PC-3 (cell line): Measurements from ENCODE around the gene DLL3. TPM values are rescaled to one million over a fixed set of nuclear protein-coding genes. Genes with fewer than 3 reads are reported as not detected.

Experiments used
- ATAC-seq: fragments of 200-7000 bp; cut with Tn5 transposase; 2 replicates; pipeline ENCODE4 v1.9.1; 2020; ENCODE audit warnings: mild to moderate bottlenecking, moderate library complexity
- BruUV-seq: library from RNA; stranded (reverse); fragments of 400-500 nt; replicated peaks from 2 replicates; lab custom pipeline; 2021; lab: Mats Ljungman, UMichigan
- CTCF ChIA-PET: fragments of 300-600 bp; sonication (Branson Sonifier 250); formaldehyde crosslinking; loops from one replicate; lab custom pipeline; 2022; ENCODE audit warnings: antibody characterized with exemption; lab: Charles Lee
- POLR2A ChIA-PET: fragments of 300-600 bp; sonication (Branson Sonifier 250); formaldehyde crosslinking; loops from one replicate; lab custom pipeline; 2022; ENCODE audit warnings: antibody characterized with exemption; ENCODE audit not compliant: unreplicated experiment; lab: Charles Lee
- DNase-seq: peaks from one replicate; pipeline ENCODE4 v3.0.0-alpha.2; 2015
- H2AFZ ChIP-seq: fragments of 300-600 bp; sonication (generic); 2 replicates; pipeline ENCODE4 v1.6.0; 2016; ENCODE audit warnings: antibody characterized with exemption, low read length
- H3F3A ChIP-seq: fragments of 300-600 bp; sonication (generic); one replicate; pipeline ENCODE4 v1.6.0; 2017; ENCODE audit warnings: antibody characterized with exemption, low read length, control low read depth, mild to moderate bottlenecking; ENCODE audit not compliant: unreplicated experiment
- H3K27ac ChIP-seq: fragments of 300-600 bp; sonication (generic); 2 replicates; pipeline ENCODE4 v1.5.1; 2016; ENCODE audit warnings: mild to moderate bottlenecking, low read length
- H3K27me3 ChIP-seq: fragments of 300-600 bp; sonication (generic); 2 replicates; pipeline ENCODE4 v1.6.1; 2016; ENCODE audit warnings: low read length, mixed read lengths
- H3K36me3 ChIP-seq: fragments of 300-600 bp; sonication (generic); 2 replicates; pipeline ENCODE4 v1.6.1; 2016; ENCODE audit warnings: low read depth, mixed run types, low read length, mixed read lengths
- H3K4me1 ChIP-seq: fragments of 300-600 bp; sonication (generic); 2 replicates; pipeline ENCODE4 v1.5.1; 2016; ENCODE audit warnings: low read length; ENCODE audit not compliant: insufficient read depth
- H3K4me2 ChIP-seq: fragments of 300-600 bp; sonication (generic); 2 replicates; pipeline ENCODE4 v1.6.0; 2016; ENCODE audit warnings: low read length
- H3K4me3 ChIP-seq: fragments of 300-600 bp; sonication (generic); 2 replicates; pipeline ENCODE4 v1.5.1; 2016; ENCODE audit warnings: mild to moderate bottlenecking, low read length, mixed read lengths
- H3K79me2 ChIP-seq: fragments of 300-600 bp; sonication (generic); 2 replicates; pipeline ENCODE4 v1.6.1; 2017; ENCODE audit warnings: low read length, mixed read lengths
- H3K9ac ChIP-seq: fragments of 300-600 bp; sonication (generic); 2 replicates; pipeline ENCODE4 v1.6.0; 2016; ENCODE audit warnings: mild to moderate bottlenecking, low read length
- H3K9me2 ChIP-seq: fragments of 300-600 bp; sonication (generic); replicated peaks from 2 replicates; pipeline ENCODE4 v1.6.1; 2016; ENCODE audit warnings: mixed run types, low read length, mixed read lengths
- H3K9me3 ChIP-seq: fragments of 300-600 bp; sonication (generic); 2 replicates; pipeline ENCODE4 v1.6.1; 2016; ENCODE audit warnings: low read length, mixed read lengths
- H4K20me1 ChIP-seq: fragments of 300-600 bp; sonication (generic); 2 replicates; pipeline ENCODE4 v1.6.1; 2016; ENCODE audit warnings: low read length, mixed read lengths
- CTCF ChIP-seq: fragments of 300-600 bp; sonication (generic); conservative IDR thresholded peaks from 2 replicates; pipeline ENCODE4 v1.5.1; 2017; ENCODE audit warnings: antibody characterized with exemption, low read depth, mild to moderate bottlenecking, low read length
- EZH2 ChIP-seq: fragments of 300-600 bp; sonication (generic); IDR thresholded peaks from one replicate; pipeline ENCODE4 v1.6.1; 2017; ENCODE audit warnings: antibody characterized with exemption, mild to moderate bottlenecking, low read length; ENCODE audit not compliant: unreplicated experiment
- EZH2phosphoT487 ChIP-seq: fragments of 300-600 bp; sonication (generic); IDR thresholded peaks from 2 replicates; pipeline ENCODE4 v1.6.1; 2018; ENCODE audit warnings: mild to moderate bottlenecking, antibody characterized with exemption, low read length, borderline replicate concordance
- intact Hi-C: fragments of 100-400 bp; cut with micrococcal nuclease; formaldehyde crosslinking; loops from 2 replicates; pipeline ENCODE4 v1.9.0; 2023
- total RNA-seq: library from RNA; depleted of rRNA; stranded (reverse); fragments of >200 nt; gene quantifications from 2 replicates; pipeline ENCODE4 v1.2.3, GENCODE V29; 2014

DLL3 gene
- total RNA-seq, 1 experiment from 2014 or later = 7.2 TPM

DNA sequence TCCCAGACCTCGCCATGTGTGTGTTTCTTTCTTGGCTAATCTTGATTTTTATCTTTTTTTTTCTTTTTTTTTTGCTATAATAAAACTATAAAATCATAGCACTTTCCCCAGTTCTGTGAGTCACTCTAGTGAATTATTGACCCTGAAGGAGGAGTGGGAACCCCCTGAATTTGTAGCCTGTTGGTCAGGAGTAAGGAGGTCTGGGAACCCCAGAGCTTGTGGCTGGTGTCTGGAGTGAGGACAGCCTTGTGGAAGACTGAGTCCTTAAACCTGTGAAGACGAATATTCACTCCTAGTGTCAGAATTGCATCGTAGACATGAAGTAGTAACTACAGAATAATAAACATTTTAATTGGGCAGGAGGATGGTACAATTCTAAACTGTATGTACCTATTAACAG, 26.5 kb downstream of the DLL3 start:
- no peaks in the 10 kb centered on the region for H3K9me3 ChIP-seq
- no peak overlapping the region for H3K4me2 ChIP-seq
- no peaks in the 10 kb centered on the region for H3K27me3 ChIP-seq
- no peaks in the 10 kb centered on the region for H3K79me2 ChIP-seq
- no TSS peak for BruUV-seq
- intact Hi-C loops = no loop called here
- H2AFZ ChIP-seq = no peak overlapping the region
- no peaks in the 10 kb centered on the region for H4K20me1 ChIP-seq
- H3K9ac ChIP-seq = no peak overlapping the region
- ATAC-seq (no peak), DNase-seq (no peak)
- H3K9me2 ChIP-seq = no peaks in the 10 kb centered on the region
- ChIA-PET CTCF (no interaction called here), POLR2A (no interaction called here)
- H3K36me3 ChIP-seq = no peaks in the 10 kb centered on the region
- H3F3A ChIP-seq = no peaks in the 10 kb centered on the region
- no peak for TF ChIP-seq CTCF
- TF ChIP-seq EZH2 = no peak
- TF ChIP-seq EZH2phosphoT487 = no peak
- H3K4me1 ChIP-seq = no peaks in the 10 kb centered on the region
- H3K4me3 ChIP-seq = no peak overlapping the region
- no peak overlapping the region for H3K27ac ChIP-seq

DNA sequence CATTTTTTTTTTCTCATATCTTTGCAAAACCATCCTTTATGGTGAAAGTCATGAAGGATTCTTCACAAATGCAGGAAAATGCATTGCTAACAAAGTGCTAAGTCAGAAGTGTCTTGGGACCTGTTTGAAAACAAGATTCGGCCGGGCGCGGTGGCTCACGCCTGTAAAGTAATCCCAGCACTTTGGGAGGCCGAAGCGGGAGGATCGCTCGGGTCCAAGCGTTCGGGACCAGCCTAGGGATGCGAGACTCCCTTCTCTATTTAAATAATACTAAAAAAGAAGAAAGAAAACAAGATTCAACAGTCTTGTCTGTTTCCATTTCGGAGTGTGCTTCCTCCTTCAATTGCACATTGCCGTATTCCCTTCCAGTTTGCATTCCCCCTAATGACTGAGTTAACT, 33.1 kb downstream of the DLL3 start:
- H3K27me3 ChIP-seq = no peaks in the 10 kb centered on the region
- peak overlapping the region; percentile 89 for H3K4me3 ChIP-seq
- intact Hi-C loops = loop anchor here (1.0 to 10.0 kb wide), 3 partner anchors 35 to 92 kb away; partner anchors contain the start of gene DLL3
- CTCF ChIA-PET = interaction anchor here (0.6 to 1.4 kb wide), 2 partner anchors 87 to 91 kb away, joined by 4 to 7 read pairs; partner anchors contain the start of gene SUPT5H
- no peak for DNase-seq
- H3K9ac ChIP-seq = peak overlapping the region; percentile 74
- peaks cover 15% of the 10 kb centered on the region for H3K79me2 ChIP-seq
- POLR2A ChIA-PET = interaction anchor here (0.7 kb wide), 1 partner anchor 261 kb away, joined by 7 read pairs; no protein-coding TSS in a partner anchor
- TF ChIP-seq EZH2 (no peak), CTCF (no peak), EZH2phosphoT487 (no peak)
- no peaks in the 10 kb centered on the region for H3K36me3 ChIP-seq
- peak overlapping the region; percentile 91 for H2AFZ ChIP-seq
- H4K20me1 ChIP-seq = no peaks in the 10 kb centered on the region
- no peak for ATAC-seq
- H3K4me1 ChIP-seq = peaks cover 4% of the 10 kb centered on the region; the same call in 1 of the 2 replicates
- H3K9me2 ChIP-seq = no peaks in the 10 kb centered on the region
- no peaks in the 10 kb centered on the region for H3K9me3 ChIP-seq
- no peak overlapping the region for H3K27ac ChIP-seq
- H3F3A ChIP-seq = no peaks in the 10 kb centered on the region
- H3K4me2 ChIP-seq = peak overlapping the region; percentile 96
- BruUV-seq = no TSS peak
